Endothelial cell (in vitro differentiated cells): Measurements from ENCODE around the gene DOCK10. TPM values are rescaled to one million over a fixed set of nuclear protein-coding genes. Genes with fewer than 3 reads are reported as not detected.

Source experiments
- DNase-seq: peaks from one replicate; pipeline ENCODE4 v3.0.0; 2021; ENCODE audit warnings: low spot score
- H3K27ac Mint-ChIP-seq: one replicate; pipeline ENCODE4 v1.8.0; 2021; ENCODE audit warnings: mixed read lengths, inconsistent platforms; ENCODE audit not compliant: unreplicated experiment
- H3K27me3 Mint-ChIP-seq: one replicate; pipeline ENCODE4 v1.8.0; 2021; ENCODE audit warnings: mild to moderate bottlenecking, moderate library complexity, mixed read lengths, inconsistent platforms; ENCODE audit not compliant: unreplicated experiment
- H3K36me3 Mint-ChIP-seq: one replicate; pipeline ENCODE4 v1.8.0; 2021; ENCODE audit warnings: mild to moderate bottlenecking, low read depth, mixed read lengths, inconsistent platforms; ENCODE audit not compliant: unreplicated experiment
- H3K4me1 Mint-ChIP-seq: one replicate; pipeline ENCODE4 v1.8.0; 2021; ENCODE audit warnings: mild to moderate bottlenecking, mixed read lengths, inconsistent platforms; ENCODE audit not compliant: unreplicated experiment
- H3K4me3 Mint-ChIP-seq: one replicate; pipeline ENCODE4 v1.8.0; 2021; ENCODE audit warnings: mild to moderate bottlenecking, mixed read lengths, inconsistent platforms; ENCODE audit not compliant: unreplicated experiment
- H3K9me3 Mint-ChIP-seq: one replicate; pipeline ENCODE4 v1.8.0; 2021; ENCODE audit warnings: mixed read lengths, inconsistent platforms; ENCODE audit not compliant: unreplicated experiment
- CTCF ChIP-seq: fragments of 200-600 bp; sonication (generic); IDR thresholded peaks from one replicate; pipeline ENCODE4 v1.5.0; 2021; ENCODE audit warnings: antibody characterized with exemption; ENCODE audit not compliant: unreplicated experiment
- total RNA-seq: library from RNA; stranded (reverse); fragmentation: NEBNext Ultra II Directional; extraction: Animal tissue kit (Norgen Biotek cat#: 25700); gene quantifications from one replicate; pipeline ENCODE4 v1.2.1, GENCODE V29; 2021; ENCODE audit not compliant: unreplicated experiment

The DOCK10 gene
- total RNA-seq, 1 donor from 2014 or later: 7.6 TPM

- Mint-ChIP-seq H3K4me1 (peaks cover 6% of the 10 kb centered on the region), H3K27me3 (peaks cover 2% of the 10 kb centered on the region), H3K9me3 (no peaks in the 10 kb centered on the region), H3K4me3 (no peak overlapping the region), H3K36me3 (peaks cover 8% of the 10 kb centered on the region), H3K27ac (no peak overlapping the region)
- DNase-seq: no peak
- no peak for TF ChIP-seq CTCF
These were observed 228.7 kb downstream of the DOCK10 start for GRCh38 chr2:224813578-224813977.

GRCh38 chr2:224807153-224807964, 234.9 kb downstream of the DOCK10 start:
- Mint-ChIP-seq H3K36me3 (peaks cover 8% of the 10 kb centered on the region), H3K27ac (no peak overlapping the region)
- DNase-seq: no peak

GRCh38 chr2:224803930-224804329, 238.3 kb downstream of the DOCK10 start:
- peaks cover 2% of the 10 kb centered on the region for H3K27me3 Mint-ChIP-seq
- TF ChIP-seq CTCF: no peak
- no peak for DNase-seq
- no peak overlapping the region for H3K4me3 Mint-ChIP-seq
- peaks cover 3% of the 10 kb centered on the region for H3K4me1 Mint-ChIP-seq
- no peaks in the 10 kb centered on the region for H3K9me3 Mint-ChIP-seq
- no peaks in the 10 kb centered on the region for H3K36me3 Mint-ChIP-seq
- H3K27ac Mint-ChIP-seq: no peak overlapping the region

More at GRCh38 chr2:224807153-224807964, 234.9 kb downstream of the DOCK10 start:
- TF ChIP-seq CTCF: no peak
- H3K27me3 Mint-ChIP-seq: peaks cover 2% of the 10 kb centered on the region
- H3K4me3 Mint-ChIP-seq: no peak overlapping the region
- H3K4me1 Mint-ChIP-seq: peaks cover 3% of the 10 kb centered on the region
- no peaks in the 10 kb centered on the region for H3K9me3 Mint-ChIP-seq

GRCh38 chr2:224802407-224802806, 239.9 kb downstream of the DOCK10 start:
- Mint-ChIP-seq H3K9me3 (no peaks in the 10 kb centered on the region), H3K4me1 (peaks cover 3% of the 10 kb centered on the region), H3K27me3 (peaks cover 2% of the 10 kb centered on the region), H3K27ac (no peak overlapping the region), H3K4me3 (no peak overlapping the region), H3K36me3 (no peaks in the 10 kb centered on the region)
- TF ChIP-seq CTCF: no peak
- no peak for DNase-seq

GRCh38 chr2:224801360-224801759, 240.9 kb downstream of the DOCK10 start:
- Mint-ChIP-seq H3K36me3 (no peaks in the 10 kb centered on the region), H3K27me3 (peaks cover 2% of the 10 kb centered on the region), H3K9me3 (no peaks in the 10 kb centered on the region), H3K27ac (no peak overlapping the region), H3K4me1 (peaks cover 6% of the 10 kb centered on the region), H3K4me3 (no peak overlapping the region)
- DNase-seq: no peak
- no peak for TF ChIP-seq CTCF
